Smooth muscle cell of the brain vasculature (primary cell): Measurements from ENCODE around the gene ZFAND2A.
"Not testable (repeated sequence)": the region's sequence is repeated elsewhere in the genome, so short reads cannot be mapped to it uniquely, and the experiment has no call there.

Source experiments
- DNase-seq: peaks from one replicate; pipeline ENCODE4 v3.0.0-alpha.2; 2012; ENCODE audit warnings: low read depth, low spot score

Gene ZFAND2A

GRCh38 chr7:1151653-1152425 is 8.2 kb downstream of the ZFAND2A start:
- DNase-seq = no peak

GRCh38 chr7:1151156-1151555 is 8.8 kb downstream of the ZFAND2A start:
- no peak for DNase-seq

- no peak for DNase-seq
These were observed 9.5 kb downstream of the ZFAND2A start for GRCh38 chr7:1150400-1151002.

- DNase-seq = no peak
These were observed 10.6 kb downstream of the ZFAND2A start for GRCh38 chr7:1149351-1149794.

GRCh38 chr7:1147873-1148272 is 12.1 kb downstream of the ZFAND2A start:
- not testable (repeated sequence) for DNase-seq

- DNase-seq = no peak
These were observed 15.7 kb downstream of the ZFAND2A start for GRCh38 chr7:1144269-1144771.

GRCh38 chr7:1143031-1143430 is 17.0 kb downstream of the ZFAND2A start:
- not testable (repeated sequence) for DNase-seq

GRCh38 chr7:1142051-1142635 is 17.9 kb downstream of the ZFAND2A start:
- DNase-seq = no peak

- DNase-seq = no peak
These were observed 18.3 kb downstream of the ZFAND2A start for GRCh38 chr7:1141651-1142050.

- DNase-seq = no peak
These were observed 19.4 kb downstream of the ZFAND2A start for GRCh38 chr7:1140476-1141104.

- DNase-seq = no peak
These were observed 22.4 kb downstream of the ZFAND2A start for GRCh38 chr7:1137517-1138167.

GRCh38 chr7:1136841-1137516 is 23.0 kb downstream of the ZFAND2A start:
- DNase-seq = no peak

- DNase-seq = no peak
These were observed 25.0 kb downstream of the ZFAND2A start for GRCh38 chr7:1134951-1135350.

- DNase-seq = no peak
These were observed 28.3 kb downstream of the ZFAND2A start for GRCh38 chr7:1131471-1132265.

- DNase-seq = no peak
These were observed 29.7 kb downstream of the ZFAND2A start for GRCh38 chr7:1130021-1130990.

- no peak for DNase-seq
These were observed 30.6 kb downstream of the ZFAND2A start for GRCh38 chr7:1129431-1129830.

GRCh38 chr7:1127001-1127400 is 33.0 kb downstream of the ZFAND2A start:
- DNase-seq = no peak

GRCh38 chr7:1125603-1125969 is 34.4 kb downstream of the ZFAND2A start:
- DNase-seq = no peak
